HepG2 (cell line): Measurements from ENCODE around the gene TDG. TPM values are rescaled to one million over a fixed set of nuclear protein-coding genes. Genes with fewer than 3 reads are reported as not detected.

Source experiments
- CC2D1A ChIP-seq: sonication (generic); formaldehyde crosslinking; IDR thresholded peaks from 2 replicates; pipeline ENCODE4 v1.8.1; 2023; ENCODE audit warnings: mild to moderate bottlenecking, missing genetic modification reagents
- CSRNP1 ChIP-seq: sonication (generic); formaldehyde crosslinking; IDR thresholded peaks from 2 replicates; pipeline ENCODE4 v1.8.1; 2023; ENCODE audit warnings: mild to moderate bottlenecking, missing genetic modification reagents
- KLF13 ChIP-seq: sonication (generic); formaldehyde crosslinking; IDR thresholded peaks from 2 replicates; pipeline ENCODE4 v1.4.0; 2020; ENCODE audit warnings: mild to moderate bottlenecking, missing genetic modification reagents
- NFIB ChIP-seq: sonication (generic); formaldehyde crosslinking; IDR thresholded peaks from 2 replicates; pipeline ENCODE4 v1.9.0; 2021; ENCODE audit warnings: missing genetic modification reagents, mild to moderate bottlenecking, borderline replicate concordance
- NKX3-1 ChIP-seq: sonication (generic); formaldehyde crosslinking; IDR thresholded peaks from 2 replicates; pipeline ENCODE4 v1.5.0; 2020; ENCODE audit warnings: missing genetic modification reagents
- TCF12 ChIP-seq, 2 experiments: fragments of 450-650 bp in 1 of 2; sonication (generic) in 1 of 2; formaldehyde crosslinking in 1 of 2; IDR thresholded peaks; 2 replicates each; pipeline versions ENCODE4 v1.6.1 to v1.8.0; 2017 to 2022; ENCODE audit warnings: antibody characterized with exemption in 1 of 2, mild to moderate bottlenecking in 1 of 2, missing genetic modification reagents in 1 of 2, moderate library complexity in 1 of 2
- TRIM22 ChIP-seq: fragments of 450-650 bp; IDR thresholded peaks from 2 replicates; pipeline ENCODE4 v1.6.1; 2017
- ZFP36 ChIP-seq: fragments of 150-350 bp; IDR thresholded peaks from 2 replicates; pipeline ENCODE4 v1.6.1; 2018; ENCODE audit warnings: borderline replicate concordance, low read length, low read depth; ENCODE audit not compliant: partially characterized antibody
- ZNF121 ChIP-seq: sonication (generic); formaldehyde crosslinking; IDR thresholded peaks from 2 replicates; pipeline ENCODE4 v1.5.0; 2020; ENCODE audit warnings: mild to moderate bottlenecking, missing genetic modification reagents
- ZNF234 ChIP-seq: sonication (generic); formaldehyde crosslinking; conservative IDR thresholded peaks from 2 replicates; pipeline ENCODE4 v1.5.1; 2020; ENCODE audit warnings: mild to moderate bottlenecking, missing genetic modification reagents
- ZNF292 ChIP-seq: sonication (generic); formaldehyde crosslinking; IDR thresholded peaks from 2 replicates; pipeline ENCODE4 v1.8.1; 2022; ENCODE audit warnings: mild to moderate bottlenecking, low read depth, missing genetic modification reagents, borderline replicate concordance
- ZNF350 ChIP-seq: sonication (generic); formaldehyde crosslinking; IDR thresholded peaks from 2 replicates; pipeline ENCODE4 v1.4.0; 2020; ENCODE audit warnings: mild to moderate bottlenecking, low read depth, missing genetic modification reagents, borderline replicate concordance
- ZNF530 ChIP-seq: sonication (generic); formaldehyde crosslinking; IDR thresholded peaks from 2 replicates; pipeline ENCODE4 v1.5.0; 2020; ENCODE audit warnings: low read depth, mild to moderate bottlenecking, missing genetic modification reagents
- ZNF710 ChIP-seq: sonication (generic); formaldehyde crosslinking; IDR thresholded peaks from 2 replicates; pipeline ENCODE4 v1.5.0; 2020; ENCODE audit warnings: mild to moderate bottlenecking, missing genetic modification reagents, borderline replicate concordance
- polyA plus RNA-seq, 8 experiments: library from polyadenylated mRNA; depleted of rRNA in 3 of 8; stranded (reverse) in 7 of 8; unstranded in 1 of 8; fragments of >200 nt; fragmentation: Illumina TruSeq in 4 of 8; extraction: Trizol in 4 of 8; gene quantifications; 2 replicates each; pipeline versions ENCODE4 v1.2.1 to v1.2.3, GENCODE V29; 2011 to 2016; ENCODE audit warnings: low read depth in 4 of 8, missing spikeins in 1 of 8, mixed read lengths in 1 of 8; ENCODE audit not compliant: insufficient read depth in 1 of 8
- total RNA-seq, 5 experiments: library from RNA; depleted of rRNA; stranded (reverse); fragments of >200 nt; fragmentation: Illumina TruSeq; extraction: Trizol; gene quantifications; 2 replicates each; pipeline ENCODE4 v1.2.3, GENCODE V29; 2016; ENCODE audit warnings: low read depth in 1 of 5
- TF ChIP-seq, protein P1 (sequence below): sonication (generic); formaldehyde crosslinking; IDR thresholded peaks from 2 replicates; pipeline ENCODE4 v1.4.0; 2020; ENCODE audit warnings: mild to moderate bottlenecking, missing genetic modification reagents, borderline replicate concordance
- TF ChIP-seq, protein P2 (sequence below): sonication (generic); formaldehyde crosslinking; IDR thresholded peaks from 2 replicates; pipeline ENCODE4 v1.9.0; 2022; ENCODE audit warnings: low read depth, missing genetic modification reagents

Gene TDG
- total and polyA plus RNA-seq, 2 of the 13 experiments (the other 11 are each of a cell fraction or from before 2014, with no cell fraction given): 14.2 to 19.5 TPM

DNA sequence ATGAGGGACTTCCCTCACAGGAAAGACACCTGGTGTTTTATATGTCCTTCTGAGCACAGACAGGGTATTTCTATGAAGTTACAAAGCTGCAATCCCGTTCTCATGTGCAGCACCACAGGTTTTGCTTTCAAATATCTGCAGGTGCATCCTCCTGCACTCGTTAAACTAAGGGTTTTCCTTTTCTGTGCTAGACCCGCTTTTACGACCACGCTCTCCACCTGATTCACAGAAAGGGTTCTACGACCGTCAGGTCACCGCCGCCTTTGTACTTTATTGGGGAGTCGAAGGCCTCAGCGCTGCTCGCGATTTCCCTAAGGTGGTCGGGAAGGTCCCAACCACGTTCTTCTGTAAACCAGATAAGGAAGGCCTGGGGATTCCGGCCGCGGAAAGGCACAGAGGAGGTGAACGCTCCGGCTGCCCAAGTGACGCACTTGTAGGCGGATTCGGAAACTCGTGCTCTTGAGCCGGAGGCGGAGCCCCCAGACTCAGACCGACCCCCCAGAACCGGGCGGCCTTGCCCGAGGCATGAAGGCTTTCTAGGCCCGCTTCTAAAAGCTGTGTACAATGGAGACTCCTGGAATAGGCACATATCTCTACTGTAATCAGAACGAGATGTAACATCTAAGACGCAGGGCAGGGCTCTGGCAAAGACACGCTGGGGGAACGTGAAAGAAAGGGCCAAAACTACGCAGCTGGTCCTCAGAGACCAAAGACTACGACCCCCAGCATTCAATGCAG lies 36.5 kb upstream of the TDG start (continued):
- TF ChIP-seq NKX3-1 (CRISPR knock-in tag): peak; percentile 74; the same call in 1 of the 2 replicates
- TF ChIP-seq TCF12 (IDR thresholded peaks at IDR 0.05): no peak
- TF ChIP-seq TCF12 (CRISPR knock-in tag; IDR thresholded peaks at IDR 0.05): no peak
- no peak for TF ChIP-seq ZNF234 (CRISPR knock-in tag)
- TF ChIP-seq ZFP36: no peak
- TF ChIP-seq NFIB: no peak
- TF ChIP-seq ZNF292 (CRISPR knock-in tag): no peak
- TF ChIP-seq ZNF530 (CRISPR knock-in tag): no peak
- TF ChIP-seq ZNF350 (CRISPR knock-in tag): no peak; the same call in 1 of the 2 replicates
- TF ChIP-seq, protein P1, sequence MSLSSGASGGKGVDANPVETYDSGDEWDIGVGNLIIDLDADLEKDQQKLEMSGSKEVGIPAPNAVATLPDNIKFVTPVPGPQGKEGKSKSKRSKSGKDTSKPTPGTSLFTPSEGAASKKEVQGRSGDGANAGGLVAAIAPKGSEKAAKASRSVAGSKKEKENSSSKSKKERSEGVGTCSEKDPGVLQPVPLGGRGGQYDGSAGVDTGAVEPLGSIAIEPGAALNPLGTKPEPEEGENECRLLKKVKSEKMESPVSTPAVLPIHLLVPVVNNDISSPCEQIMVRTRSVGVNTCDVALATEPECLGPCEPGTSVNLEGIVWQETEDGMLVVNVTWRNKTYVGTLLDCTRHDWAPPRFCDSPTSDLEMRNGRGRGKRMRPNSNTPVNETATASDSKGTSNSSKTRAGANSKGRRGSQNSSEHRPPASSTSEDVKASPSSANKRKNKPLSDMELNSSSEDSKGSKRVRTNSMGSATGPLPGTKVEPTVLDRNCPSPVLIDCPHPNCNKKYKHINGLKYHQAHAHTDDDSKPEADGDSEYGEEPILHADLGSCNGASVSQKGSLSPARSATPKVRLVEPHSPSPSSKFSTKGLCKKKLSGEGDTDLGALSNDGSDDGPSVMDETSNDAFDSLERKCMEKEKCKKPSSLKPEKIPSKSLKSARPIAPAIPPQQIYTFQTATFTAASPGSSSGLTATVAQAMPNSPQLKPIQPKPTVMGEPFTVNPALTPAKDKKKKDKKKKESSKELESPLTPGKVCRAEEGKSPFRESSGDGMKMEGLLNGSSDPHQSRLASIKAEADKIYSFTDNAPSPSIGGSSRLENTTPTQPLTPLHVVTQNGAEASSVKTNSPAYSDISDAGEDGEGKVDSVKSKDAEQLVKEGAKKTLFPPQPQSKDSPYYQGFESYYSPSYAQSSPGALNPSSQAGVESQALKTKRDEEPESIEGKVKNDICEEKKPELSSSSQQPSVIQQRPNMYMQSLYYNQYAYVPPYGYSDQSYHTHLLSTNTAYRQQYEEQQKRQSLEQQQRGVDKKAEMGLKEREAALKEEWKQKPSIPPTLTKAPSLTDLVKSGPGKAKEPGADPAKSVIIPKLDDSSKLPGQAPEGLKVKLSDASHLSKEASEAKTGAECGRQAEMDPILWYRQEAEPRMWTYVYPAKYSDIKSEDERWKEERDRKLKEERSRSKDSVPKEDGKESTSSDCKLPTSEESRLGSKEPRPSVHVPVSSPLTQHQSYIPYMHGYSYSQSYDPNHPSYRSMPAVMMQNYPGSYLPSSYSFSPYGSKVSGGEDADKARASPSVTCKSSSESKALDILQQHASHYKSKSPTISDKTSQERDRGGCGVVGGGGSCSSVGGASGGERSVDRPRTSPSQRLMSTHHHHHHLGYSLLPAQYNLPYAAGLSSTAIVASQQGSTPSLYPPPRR (CRISPR knock-in tag): 0 out of 2 replicates have a peak, but pooled peaks have one; percentile 41
- TF ChIP-seq CC2D1A: no peak
- no peak for TF ChIP-seq KLF13 (CRISPR knock-in tag)
- TF ChIP-seq CSRNP1 (CRISPR knock-in tag): no peak
- no peak for TF ChIP-seq ZNF121 (CRISPR knock-in tag)
- TF ChIP-seq TRIM22: no peak
- no peak for TF ChIP-seq ZNF710
- TF ChIP-seq, protein P2, sequence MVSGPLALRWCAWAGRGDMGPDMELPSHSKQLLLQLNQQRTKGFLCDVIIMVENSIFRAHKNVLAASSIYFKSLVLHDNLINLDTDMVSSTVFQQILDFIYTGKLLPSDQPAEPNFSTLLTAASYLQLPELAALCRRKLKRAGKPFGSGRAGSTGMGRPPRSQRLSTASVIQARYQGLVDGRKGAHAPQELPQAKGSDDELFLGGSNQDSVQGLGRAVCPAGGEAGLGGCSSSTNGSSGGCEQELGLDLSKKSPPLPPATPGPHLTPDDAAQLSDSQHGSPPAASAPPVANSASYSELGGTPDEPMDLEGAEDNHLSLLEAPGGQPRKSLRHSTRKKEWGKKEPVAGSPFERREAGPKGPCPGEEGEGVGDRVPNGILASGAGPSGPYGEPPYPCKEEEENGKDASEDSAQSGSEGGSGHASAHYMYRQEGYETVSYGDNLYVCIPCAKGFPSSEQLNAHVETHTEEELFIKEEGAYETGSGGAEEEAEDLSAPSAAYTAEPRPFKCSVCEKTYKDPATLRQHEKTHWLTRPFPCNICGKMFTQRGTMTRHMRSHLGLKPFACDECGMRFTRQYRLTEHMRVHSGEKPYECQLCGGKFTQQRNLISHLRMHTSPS: no peak
